Fibroblast of lung (primary cell): ENCODE measurements around the gene PSMB2. TPM values are rescaled to one million over a fixed set of nuclear protein-coding genes. Genes with fewer than 3 reads are reported as not detected.

Experiments used
- DNase-seq, 2 donors: peaks; one replicate each; pipeline versions ENCODE4 v3.0.0 to v3.0.0-alpha.2; 2010; ENCODE audit warnings: low read depth in 2 of 2
- H2AFZ ChIP-seq: 2 replicates; pipeline ENCODE4 v1.5.1; 2012; ENCODE audit warnings: low read length, control low read depth, inconsistent platforms
- H3K27ac ChIP-seq: 2 replicates; pipeline ENCODE4 v1.5.1; 2011; ENCODE audit warnings: low read length, control low read depth; ENCODE audit not compliant: insufficient read depth
- H3K27me3 ChIP-seq: 2 replicates; pipeline ENCODE4 v1.5.1; 2011; ENCODE audit warnings: mild to moderate bottlenecking, low read length; ENCODE audit not compliant: control insufficient read depth, insufficient read depth
- H3K36me3 ChIP-seq: 2 replicates; pipeline ENCODE4 v1.5.1; 2011; ENCODE audit warnings: low read length; ENCODE audit not compliant: control insufficient read depth, insufficient read depth
- H3K4me1 ChIP-seq: 2 replicates; pipeline ENCODE4 v1.5.1; 2011; ENCODE audit warnings: low read length; ENCODE audit not compliant: control insufficient read depth, insufficient read depth; ENCODE audit errors: extremely low read depth
- H3K4me2 ChIP-seq: 2 replicates; pipeline ENCODE4 v1.5.1; 2011; ENCODE audit warnings: low read length, control low read depth; ENCODE audit not compliant: insufficient read depth; ENCODE audit errors: extremely low read depth
- H3K4me3 ChIP-seq, 4 experiments: fragments of 200-600 bp in 1 of 4; sonication (generic) in 1 of 4; replicated peaks in 1 of 4; 2 replicates each; pipeline ENCODE4 v1.5.1; 2011 to 2016; ENCODE audit warnings: low read length in 4 of 4, low read depth in 3 of 4, mild to moderate bottlenecking in 3 of 4, control low read depth in 2 of 4, inconsistent platforms in 1 of 4, mixed read lengths in 1 of 4; ENCODE audit not compliant: insufficient read depth in 1 of 4; ENCODE audit errors: control extremely low read depth in 1 of 4
- H3K79me2 ChIP-seq: 2 replicates; pipeline ENCODE4 v1.5.1; 2012; ENCODE audit warnings: mild to moderate bottlenecking, low read length, inconsistent platforms; ENCODE audit not compliant: control insufficient read depth, insufficient read depth
- H3K9ac ChIP-seq: 2 replicates; pipeline ENCODE4 v1.5.1; 2011; ENCODE audit warnings: mild to moderate bottlenecking, low read length, control low read depth; ENCODE audit not compliant: insufficient read depth
- H3K9me3 ChIP-seq: 2 replicates; pipeline ENCODE4 v1.5.1; 2012; ENCODE audit warnings: low read depth, low read length; ENCODE audit not compliant: control insufficient read depth, insufficient read depth
- H4K20me1 ChIP-seq: 2 replicates; pipeline ENCODE4 v1.5.1; 2011; ENCODE audit warnings: low read length; ENCODE audit not compliant: control insufficient read depth, insufficient read depth; ENCODE audit errors: extremely low read depth
- CTCF ChIP-seq, 2 donors: IDR thresholded peaks in 1 of 2; conservative IDR thresholded peaks in 1 of 2; 1 replicate in 1 of 2; 2 replicates in 1 of 2; pipeline ENCODE4 v1.5.1; 2011 to 2012; ENCODE audit warnings: low read length in 2 of 2, control low read depth in 1 of 2, inconsistent platforms in 1 of 2, low read depth in 1 of 2, mild to moderate bottlenecking in 1 of 2
- EZH2 ChIP-seq: IDR thresholded peaks from 2 replicates; pipeline ENCODE4 v1.5.1; 2012; ENCODE audit warnings: low read length, control low read depth, mild to moderate bottlenecking; ENCODE audit errors: missing control alignments
- polyA plus RNA-seq, 2 donors: library from polyadenylated mRNA; depleted of rRNA in 1 of 2; stranded (reverse) in 1 of 2; unstranded in 1 of 2; fragments of >200 nt; gene quantifications; 2 replicates each; pipeline ENCODE4 v1.2.1, GENCODE V29; 2011 to 2012; ENCODE audit warnings: missing spikeins in 1 of 2
- total RNA-seq: library from RNA; depleted of rRNA; stranded (reverse); fragments of >200 nt; gene quantifications from 2 replicates; pipeline ENCODE4 v1.2.1, GENCODE V29; 2014

The PSMB2 gene
- total and polyA plus RNA-seq, 2 donors (not counting 1 experiment from before 2014, with no cell fraction given), result 18.3 to 66.8 TPM

DNA sequence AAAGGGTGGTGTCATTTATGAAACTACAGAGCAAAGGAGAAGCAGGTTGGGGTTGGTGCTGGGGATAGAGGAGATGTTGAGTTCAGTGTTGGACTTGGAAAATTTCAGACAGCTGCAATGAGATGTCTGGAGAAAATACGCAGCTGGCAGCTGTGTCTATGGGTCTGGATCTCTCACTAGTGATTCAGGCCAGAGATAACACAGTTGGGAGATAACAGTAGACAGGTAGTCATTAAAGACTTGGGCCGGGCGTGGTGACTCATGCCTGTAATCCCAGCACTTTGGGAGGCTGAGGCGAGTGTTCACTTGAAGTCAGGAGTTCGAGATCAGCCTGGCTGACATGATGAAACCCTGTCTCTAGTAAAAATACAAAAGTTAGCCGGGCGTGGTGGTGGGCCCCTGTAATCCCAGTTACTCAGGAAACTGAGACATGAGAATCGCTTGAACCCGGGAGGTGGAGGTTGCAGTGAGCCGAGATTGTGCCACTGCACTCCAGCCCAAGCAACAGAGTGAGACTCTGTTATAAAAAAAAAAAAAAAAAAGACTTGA is 70.7 kb downstream of the PSMB2 start:
- Histone ChIP-seq H3K4me3 (no peak overlapping the region), H3K4me2 (no peak overlapping the region), H3K79me2 (no peaks in the 10 kb centered on the region), H4K20me1 (no peaks in the 10 kb centered on the region), H3K36me3 (peaks cover 6% of the 10 kb centered on the region), H3K4me1 (no peaks in the 10 kb centered on the region), H3K9ac (no peak overlapping the region), H3K27me3 (peaks cover 6% of the 10 kb centered on the region), H3K9me3 (no peaks in the 10 kb centered on the region), H3K27ac (no peak overlapping the region), H2AFZ (no peak overlapping the region)
- no peak for TF ChIP-seq EZH2
- DNase-seq, result peak in 1 of 2 donors; percentile 66

GRCh38 chr1:35569936-35570335 is 71.4 kb downstream of the PSMB2 start:
- Histone ChIP-seq H3K4me3 (no peak overlapping the region), H3K79me2 (no peaks in the 10 kb centered on the region), H3K27ac (no peak overlapping the region), H3K9me3 (no peaks in the 10 kb centered on the region), H3K9ac (no peak overlapping the region), H3K4me2 (no peak overlapping the region), H3K27me3 (peaks cover 6% of the 10 kb centered on the region), H3K36me3 (peaks cover 12% of the 10 kb centered on the region), H3K4me1 (no peaks in the 10 kb centered on the region), H2AFZ (no peak overlapping the region), H4K20me1 (no peaks in the 10 kb centered on the region)
- peak in 1 of 2 donors; percentile 62 for DNase-seq
- TF ChIP-seq CTCF (conservative IDR thresholded peaks at IDR 0.05 in 1 of 2, IDR thresholded peaks at IDR 0.05 in 1 of 2; ENCODE audit: low read depth in 1 of 2, low read length in 2 of 2), result no peak
- no peak for TF ChIP-seq EZH2

- no peaks in the 10 kb centered on the region for H3K4me1 ChIP-seq
- peaks cover 6% of the 10 kb centered on the region for H3K27me3 ChIP-seq
- no peak overlapping the region for H3K4me3 ChIP-seq
- TF ChIP-seq CTCF (conservative IDR thresholded peaks at IDR 0.05 in 1 of 2, IDR thresholded peaks at IDR 0.05 in 1 of 2; ENCODE audit: low read depth in 1 of 2, low read length in 2 of 2), result peak; percentile 82 to 91
- no peak for TF ChIP-seq EZH2
- H3K27ac ChIP-seq, result no peak overlapping the region
- no peaks in the 10 kb centered on the region for H3K9me3 ChIP-seq
- no peak overlapping the region for H3K9ac ChIP-seq
- peaks cover 17% of the 10 kb centered on the region for H3K36me3 ChIP-seq
- no peaks in the 10 kb centered on the region for H3K79me2 ChIP-seq
- H2AFZ ChIP-seq, result no peak overlapping the region
- H3K4me2 ChIP-seq, result no peak overlapping the region
- DNase-seq, result peak; percentile 40 to 66
- no peaks in the 10 kb centered on the region for H4K20me1 ChIP-seq
Observed at GRCh38 chr1:35568975-35569395, 72.3 kb downstream of the PSMB2 start.
